ENCODE results near the gene GPR62. TPM values are rescaled to one million over a fixed set of nuclear protein-coding genes. Genes with fewer than 3 reads are reported as not detected.
A peak's percentile ranks its signal among the peaks of the same experiment; 100 is the strongest.

GPR62 gene
- total and polyA plus RNA-seq, 2 of the 8 experiments (the other 6 are each of a cell fraction or from before 2014, with no cell fraction given), result 0.22 to 0.29 TPM

DNA sequence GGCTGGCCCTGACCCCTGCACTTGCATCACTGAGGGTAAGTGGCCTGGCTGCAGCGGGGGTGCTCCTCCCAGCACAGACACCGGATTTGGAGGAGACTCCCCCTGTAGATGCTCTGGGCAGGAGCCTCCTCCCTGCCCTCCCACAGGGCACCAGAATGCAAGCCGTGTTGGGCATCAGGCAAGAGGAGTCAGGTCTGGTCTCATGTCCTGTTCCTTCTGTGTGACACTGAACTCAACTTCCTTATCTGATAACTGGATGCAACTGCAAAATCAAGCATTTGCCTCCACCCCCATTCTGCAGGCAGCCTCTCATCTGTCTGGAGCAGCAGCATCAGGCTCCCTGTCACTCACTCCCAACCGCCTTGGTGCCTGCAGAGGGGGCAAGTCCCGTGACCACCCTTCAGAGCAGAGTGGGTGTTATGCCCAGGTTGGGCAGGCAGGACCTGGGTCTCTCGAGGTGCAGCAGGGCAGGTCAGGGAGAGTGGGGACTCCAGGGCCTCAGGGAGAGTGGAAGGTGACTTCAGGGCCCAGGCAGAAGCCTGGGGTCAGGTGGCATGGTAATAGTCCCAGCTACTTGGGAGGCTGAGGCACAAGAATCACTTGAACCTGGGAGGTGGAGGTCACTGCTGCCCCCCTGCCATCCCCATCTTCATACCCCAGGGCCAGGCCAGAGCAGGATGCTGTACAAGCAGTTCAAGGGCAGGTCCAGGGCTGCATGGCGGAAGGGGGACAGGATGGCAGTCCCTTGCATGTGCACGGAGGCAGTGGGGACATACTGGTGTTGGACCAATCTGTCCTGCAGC lies 51.0 kb downstream of the GPR62 start:
- CTCF ChIA-PET (ENCODE audit: partially characterized antibody), result interaction anchor here (0.6 to 24.7 kb wide), 20 partner anchors 11 to 1474 kb away, joined by 3 to 984 read pairs (median 4); partner anchors contain the start of gene DUSP7
- peak overlapping the region; percentile 49; the same call in 1 of the 2 replicates for H2AK5ac ChIP-seq (ENCODE audit: low read depth, low read length)
- H3K14ac ChIP-seq (ENCODE audit: insufficient read length), result no peak overlapping the region
- H3K79me2 ChIP-seq (ENCODE audit: control insufficient read depth in 1 of 2, insufficient read depth in 2 of 2, low read length in 2 of 2), result no peaks in the 10 kb centered on the region
- H3K9me3 ChIP-seq (ENCODE audit: insufficient read depth in 2 of 2, low read depth in 1 of 2, low read length in 1 of 2), result no peaks in the 10 kb centered on the region
- H2BK5ac ChIP-seq (ENCODE audit: low read depth, low read length), result peak overlapping the region; percentile 50
- TF ChIP-seq CTBP2 (IDR thresholded peaks at IDR 0.05; ENCODE audit: borderline replicate concordance, insufficient read depth, insufficient read length, low read length) (no peak), RAD21 (IDR thresholded peaks at IDR 0.05 in 1 of 2, conservative IDR thresholded peaks at IDR 0.05 in 1 of 2; ENCODE audit: low read depth in 2 of 2, low read length in 2 of 2) (no peak), TEAD4 (IDR thresholded peaks at IDR 0.05; ENCODE audit: low read depth, low read length) (no peak), CHD1 (IDR thresholded peaks at IDR 0.05; ENCODE audit: low read depth, low read length) (no peak), SP1 (IDR thresholded peaks at IDR 0.05; ENCODE audit: low read depth, low read length) (no peak), ASH2L (IDR thresholded peaks at IDR 0.05; ENCODE audit: low read length) (peak; percentile 37), RFX5 (IDR thresholded peaks at IDR 0.05; ENCODE audit: borderline replicate concordance, low read depth, low read length) (no peak), SIX5 (IDR thresholded peaks at IDR 0.05; ENCODE audit: low read depth, low read length) (no peak)
- peak overlapping the region; percentile 93 for H3K18ac ChIP-seq (ENCODE audit: extremely low read depth, low read length)
- H2BK120ac ChIP-seq (replicated peaks; ENCODE audit: low read depth, low read length), result peak overlapping the region; percentile 9
- no peak overlapping the region for H3K23ac ChIP-seq (ENCODE audit: insufficient read length)
- H3K56ac ChIP-seq (replicated peaks; ENCODE audit: insufficient read length, low read depth, low read length), result no peak overlapping the region
- no peak overlapping the region; a peak in 1 of 7 replicates for H3K9ac ChIP-seq (replicated peaks in 1 of 4; ENCODE audit: extremely low read depth in 1 of 4, low read depth in 3 of 4, low read length in 3 of 4)
- H3K36me3 ChIP-seq (ENCODE audit: control insufficient read depth in 2 of 4, insufficient read depth in 4 of 4, low read length in 3 of 4), result no peaks in the 10 kb centered on the region
- H4K5ac ChIP-seq (ENCODE audit: insufficient read length, low read depth, low read length), result peak overlapping the region; percentile 10
- peak overlapping the region; percentile 88 for H4K91ac ChIP-seq (replicated peaks; ENCODE audit: insufficient read length, low read length)
- 53% methylated on average over 7 of the region's 8 CpGs; no CpG with 5 or more reads in 1 of the 2 experiments for WGBS, 2 experiments (ENCODE audit: extremely low coverage in 1 of 2, insufficient coverage in 1 of 2, insufficient read length in 1 of 2, insufficient replicate concordance in 2 of 2, low coverage in 1 of 2, low lambda C conversion rate in 2 of 2, missing lambda C conversion rate in 1 of 2)
- peaks cover 7% of the 10 kb centered on the region; the same call in 1 of the 2 replicates for H3K23me2 ChIP-seq (ENCODE audit: low read depth, low read length)
- DNase-seq (ENCODE audit: low read depth in 1 of 2, low spot score in 2 of 2) (no peak), FAIRE-seq (no peak)
- H3K4me2 ChIP-seq (ENCODE audit: insufficient read depth in 1 of 2, low read depth in 2 of 2, low read length in 2 of 2), result peak overlapping the region; percentile 67 to 73
- H3K27me3 ChIP-seq (replicated peaks in 1 of 4; ENCODE audit: control insufficient read depth in 3 of 4, extremely low read depth in 1 of 4, insufficient read depth in 3 of 4, low read length in 3 of 4), result no peaks in the 10 kb centered on the region; a peak in 3 of 7 replicates
- H3K27ac ChIP-seq (ENCODE audit: low read depth, low read length), result no peak overlapping the region
- H3K4me1 ChIP-seq (replicated peaks in 1 of 4; ENCODE audit: control insufficient read depth in 3 of 4, insufficient read depth in 4 of 4, low read length in 3 of 4), result peaks cover 8 to 48% (median 34%) of the 10 kb centered on the region in 4 experiments
- peak overlapping the region; percentile 52; the same call in 1 of the 2 replicates for H2BK12ac ChIP-seq (ENCODE audit: low read depth, low read length)
- peak overlapping the region in 3 of 4 experiments; percentile 17 to 39 (median 17); a peak in 5 of 8 replicates for H3K4me3 ChIP-seq (ENCODE audit: extremely low read depth in 1 of 4, insufficient read depth in 2 of 4, low read depth in 3 of 4, low read length in 4 of 4)
- no peaks in the 10 kb centered on the region for H3K79me1 ChIP-seq (ENCODE audit: low read depth, low read length)
- H2AFZ ChIP-seq (ENCODE audit: low read length), result peak overlapping the region; percentile 15; the same call in 1 of the 2 replicates
- no peak overlapping the region for H4K8ac ChIP-seq (ENCODE audit: extremely low read depth, insufficient read depth, low read length)
- peaks cover 0 to 1% of the 10 kb centered on the region in 2 experiments for H4K20me1 ChIP-seq (replicated peaks in 1 of 2; ENCODE audit: control insufficient read depth in 1 of 2, insufficient read depth in 2 of 2, low read length in 2 of 2)
- H2BK15ac ChIP-seq (ENCODE audit: low read length), result peak overlapping the region; percentile 66
- POLR2A ChIA-PET (ENCODE audit: partially characterized antibody), result interaction anchor here (1.1 to 7.2 kb wide), 7 partner anchors 9 to 114 kb away, joined by 3 to 95 read pairs (median 5); partner anchors contain the start of genes ACY1, DUSP7 and RPL29
- H2BK20ac ChIP-seq (ENCODE audit: low read length), result peak overlapping the region; percentile 76; the same call in 1 of the 2 replicates
- peak overlapping the region; percentile 44 for H3K4ac ChIP-seq (replicated peaks; ENCODE audit: insufficient read length, low read depth, low read length)

Data from H1 (cell line).